ENCODE measurements around the gene DAND5. TPM values are rescaled to one million over a fixed set of nuclear protein-coding genes. Genes with fewer than 3 reads are reported as not detected.
"Not testable (repeated sequence)": the region's sequence is repeated elsewhere in the genome, so short reads cannot be mapped to it uniquely, and the experiment has no call there.

The DAND5 gene
- total RNA-seq, 6 experiments from 2014 or later = not detected

- H3K4me1 Mint-ChIP-seq (ENCODE audit: low read depth) = peaks cover 44% of the 10 kb centered on the region
These were observed 12.7 kb upstream of the DAND5 start, which contains the start of gene GADD45GIP1 for GRCh38 chr19:12956446-12957388. TSS of gene GADD45GIP1 (minus strand) at chr19:12957223. CDS start at chr19:12957212, 11 bp downstream.

GRCh38 chr19:12957389-12957952 lies 11.9 kb upstream of the DAND5 start:
- peak overlapping the region; percentile 83 for H3K4me3 Mint-ChIP-seq
- peaks cover 39% of the 10 kb centered on the region for H3K4me1 Mint-ChIP-seq (ENCODE audit: low read depth)
- not testable (repeated sequence) for DNase-seq; H3K27me3 Mint-ChIP-seq (ENCODE audit: insufficient read depth); H3K9me3 Mint-ChIP-seq
- H3K27ac Mint-ChIP-seq = peak overlapping the region; percentile 81
- peaks cover 19% of the 10 kb centered on the region for H3K36me3 Mint-ChIP-seq (ENCODE audit: low read depth)

More at GRCh38 chr19:12956446-12957388, 12.7 kb upstream of the DAND5 start, which contains the start of gene GADD45GIP1:
- peak within 1 kb of the TSS; percentile 83 for H3K4me3 Mint-ChIP-seq
- H3K36me3 Mint-ChIP-seq (ENCODE audit: low read depth) = peaks cover 21% of the 10 kb centered on the region
- no peak for TF ChIP-seq CTCF (IDR thresholded peaks at IDR 0.05)
- H3K27me3 Mint-ChIP-seq (ENCODE audit: insufficient read depth) = no peaks in the 10 kb centered on the region
- peak within 1 kb of the TSS; percentile 93 for H3K27ac Mint-ChIP-seq
- H3K9me3 Mint-ChIP-seq = no peaks in the 10 kb centered on the region
- peak; percentile 53 for DNase-seq

GRCh38 chr19:12959481-12959880 lies 9.9 kb upstream of the DAND5 start:
- Mint-ChIP-seq H3K27me3 (ENCODE audit: insufficient read depth) (peaks cover 4% of the 10 kb centered on the region), H3K4me3 (no peak overlapping the region), H3K27ac (no peak overlapping the region), H3K36me3 (ENCODE audit: low read depth) (peaks cover 13% of the 10 kb centered on the region), H3K9me3 (no peaks in the 10 kb centered on the region), H3K4me1 (ENCODE audit: low read depth) (peaks cover 19% of the 10 kb centered on the region)
- no peak for TF ChIP-seq CTCF (IDR thresholded peaks at IDR 0.05)
- DNase-seq = no peak

GRCh38 chr19:12965017-12965811 lies 4.2 kb upstream of the DAND5 start:
- H3K4me1 Mint-ChIP-seq (ENCODE audit: low read depth) = peaks cover 21% of the 10 kb centered on the region
- TF ChIP-seq CTCF (IDR thresholded peaks at IDR 0.05) = peak; percentile 93
- H3K4me3 Mint-ChIP-seq = peak overlapping the region; percentile 91
- peak overlapping the region; percentile 75 for H3K27ac Mint-ChIP-seq
- no peaks in the 10 kb centered on the region for H3K36me3 Mint-ChIP-seq (ENCODE audit: low read depth)
- DNase-seq = peak; percentile 57
- no peaks in the 10 kb centered on the region for H3K9me3 Mint-ChIP-seq
- peaks cover 4% of the 10 kb centered on the region for H3K27me3 Mint-ChIP-seq (ENCODE audit: insufficient read depth)

DNA sequence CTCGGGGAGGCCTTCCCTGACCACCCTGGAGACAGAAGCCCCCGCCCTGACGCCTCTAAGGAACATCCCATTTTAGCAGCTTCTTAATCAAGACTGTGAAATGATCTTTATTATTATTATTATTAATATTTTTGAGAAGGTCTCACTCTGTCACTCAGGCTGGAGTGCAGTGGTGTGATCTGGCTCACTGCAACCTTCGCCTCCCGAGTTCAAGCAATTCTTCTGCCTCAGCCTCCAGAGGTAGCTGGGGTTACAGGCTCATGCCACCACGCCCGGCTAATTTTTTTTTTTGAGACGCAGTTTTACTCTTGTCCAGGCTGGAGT lies 3.6 kb upstream of the DAND5 start:
- Mint-ChIP-seq H3K4me3 (peak overlapping the region; percentile 74), H3K36me3 (ENCODE audit: low read depth) (no peaks in the 10 kb centered on the region), H3K27ac (peak overlapping the region; percentile 67), H3K27me3 (ENCODE audit: insufficient read depth) (peaks cover 4% of the 10 kb centered on the region), H3K4me1 (ENCODE audit: low read depth) (peaks cover 26% of the 10 kb centered on the region), H3K9me3 (no peaks in the 10 kb centered on the region)
- TF ChIP-seq CTCF (IDR thresholded peaks at IDR 0.05) = no peak
- no peak for DNase-seq
